SJCRH30 (cell line): ENCODE results near the gene IRX2. TPM values are rescaled to one million over a fixed set of nuclear protein-coding genes. Genes with fewer than 3 reads are reported as not detected.

Experiments used
- DNase-seq, 2 experiments: peaks; one replicate each; pipeline ENCODE4 v3.0.0-alpha.2; 2015 to 2020
- H3K27ac ChIP-seq: fragments of 250-450 bp; sonication (Bioruptor Pico); 2 replicates; pipeline ENCODE4 v1.5.1; 2020; ENCODE audit warnings: mild to moderate bottlenecking, moderate library complexity
- H3K27me3 ChIP-seq: fragments of 250-450 bp; sonication (Bioruptor Pico); 2 replicates; pipeline ENCODE4 v1.5.1; 2020; ENCODE audit warnings: mild to moderate bottlenecking, moderate library complexity
- H3K36me3 ChIP-seq: fragments of 250-450 bp; sonication (Bioruptor Pico); 2 replicates; pipeline ENCODE4 v1.5.1; 2020; ENCODE audit warnings: mild to moderate bottlenecking, moderate library complexity
- H3K4me1 ChIP-seq: fragments of 250-450 bp; sonication (Bioruptor Pico); 2 replicates; pipeline ENCODE4 v1.5.1; 2020; ENCODE audit warnings: mild to moderate bottlenecking, moderate library complexity
- H3K4me3 ChIP-seq: fragments of 250-450 bp; sonication (Bioruptor Pico); 2 replicates; pipeline ENCODE4 v1.5.1; 2020; ENCODE audit warnings: mild to moderate bottlenecking, moderate library complexity
- H3K9me3 ChIP-seq: fragments of 250-450 bp; sonication (Bioruptor Pico); replicated peaks from 2 replicates; pipeline ENCODE4 v1.5.1; 2020; ENCODE audit warnings: mild to moderate bottlenecking, moderate library complexity
- total RNA-seq: library from RNA; depleted of rRNA; stranded (reverse); fragments of >200 nt; shearing (Covaris generic); gene quantifications from 2 replicates; pipeline ENCODE4 v1.2.3, GENCODE V29; 2014

IRX2 gene
- total RNA-seq, 1 experiment from 2014 or later, result 6.4 TPM

DNA sequence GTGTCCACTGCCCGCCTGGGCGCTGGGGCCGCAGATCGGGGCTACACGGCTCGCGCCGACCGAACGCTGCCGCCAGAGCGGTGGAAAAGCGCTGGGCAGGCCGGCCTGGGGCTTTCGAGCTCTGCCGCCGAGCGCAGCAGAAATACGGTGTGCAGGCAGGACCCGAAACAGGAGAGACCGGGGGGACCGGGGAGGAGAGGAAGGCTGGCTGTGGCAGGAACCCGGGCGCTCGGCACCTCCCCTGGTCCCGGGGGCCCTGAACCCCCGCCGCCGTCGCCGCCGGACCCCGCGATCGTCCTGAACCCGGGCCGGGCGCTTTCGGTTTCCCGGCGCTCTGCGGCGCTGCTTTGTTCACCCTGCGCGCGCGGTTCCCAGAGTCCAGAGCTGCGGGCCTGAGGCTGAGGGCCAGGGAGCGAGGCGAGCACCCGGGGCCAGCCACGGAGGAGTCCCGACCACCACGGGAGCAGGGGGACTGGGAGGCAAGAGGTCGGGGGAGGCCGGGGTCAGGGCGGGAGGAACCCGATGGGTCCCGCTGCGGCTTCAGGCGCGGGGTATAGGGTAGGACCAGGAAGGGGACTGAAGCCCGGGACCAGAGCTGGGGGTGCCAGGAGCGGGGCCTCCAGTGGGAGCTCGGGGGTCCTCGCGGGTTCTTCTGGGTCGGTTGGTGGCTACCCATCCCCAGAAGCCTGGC, 12.0 kb downstream of the IRX2 start:
- Histone ChIP-seq H3K27me3 (no peaks in the 10 kb centered on the region), H3K4me3 (no peak overlapping the region), H3K9me3 (no peaks in the 10 kb centered on the region), H3K4me1 (no peaks in the 10 kb centered on the region), H3K27ac (no peak overlapping the region), H3K36me3 (no peaks in the 10 kb centered on the region)
- DNase-seq, result no peak

DNA sequence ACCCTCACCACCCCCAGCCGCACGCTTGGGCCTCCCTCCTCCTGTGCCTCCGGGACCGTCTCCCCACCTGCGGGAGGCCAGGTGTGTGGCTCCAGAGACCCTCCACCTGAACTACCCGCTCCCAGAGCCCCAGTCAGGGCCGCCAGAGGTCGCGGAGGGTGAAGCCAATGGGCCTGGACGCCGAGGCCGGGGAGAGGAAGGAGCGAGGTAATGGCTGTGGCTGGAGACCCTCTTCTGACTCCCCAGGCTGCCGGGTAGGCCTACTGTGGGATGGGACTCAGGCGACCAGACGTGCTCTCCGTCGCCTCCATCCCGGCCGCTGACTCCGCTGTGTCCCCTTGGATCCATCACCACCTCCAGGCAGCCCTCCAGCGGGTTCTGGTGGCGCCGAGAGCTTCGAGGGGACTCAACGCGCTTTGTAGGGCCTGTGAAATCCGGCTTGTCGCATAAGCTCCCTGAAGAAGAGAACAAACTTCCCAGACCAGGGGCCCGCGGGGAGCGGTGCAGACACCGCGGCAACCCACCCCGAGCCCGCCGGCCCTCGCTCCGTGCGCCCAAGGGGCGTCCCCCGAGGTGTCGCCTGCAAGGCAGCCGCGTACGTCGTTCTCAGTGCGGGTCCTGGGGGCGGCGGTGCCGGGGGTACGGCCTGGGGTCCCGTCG, 12.6 kb downstream of the IRX2 start:
- H3K4me1 ChIP-seq, result no peaks in the 10 kb centered on the region
- H3K36me3 ChIP-seq, result no peaks in the 10 kb centered on the region
- H3K4me3 ChIP-seq, result no peak overlapping the region
- no peaks in the 10 kb centered on the region for H3K27me3 ChIP-seq
- DNase-seq, result no peak
- H3K9me3 ChIP-seq, result no peaks in the 10 kb centered on the region
- H3K27ac ChIP-seq, result no peak overlapping the region

DNA sequence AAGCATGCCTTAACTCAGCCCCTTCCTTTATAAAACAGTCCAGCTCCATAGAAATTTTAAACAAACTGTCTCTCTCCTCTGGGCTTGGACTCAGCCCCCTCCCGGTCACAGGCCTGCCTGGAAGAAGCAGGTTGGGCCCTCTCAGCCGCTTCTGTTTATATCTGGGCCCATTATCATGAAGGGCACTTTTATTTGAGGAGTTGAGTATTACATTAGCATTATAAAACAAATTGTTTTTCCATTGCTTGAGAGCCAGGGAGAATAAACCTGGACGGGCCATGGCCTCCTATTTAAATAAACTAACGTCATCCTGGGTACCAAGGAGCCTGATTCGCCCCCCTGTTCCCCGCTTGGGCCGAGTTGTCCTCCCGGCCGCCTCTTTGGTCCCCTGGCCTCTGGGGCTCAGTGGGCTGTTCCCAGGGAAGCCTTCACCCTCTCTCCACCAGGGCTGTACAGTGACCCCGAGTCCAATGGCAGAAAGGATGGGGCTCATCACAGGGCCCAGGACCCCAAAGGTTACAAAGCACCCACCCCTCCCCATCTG, 13.2 kb downstream of the IRX2 start:
- Histone ChIP-seq H3K27ac (no peak overlapping the region), H3K36me3 (no peaks in the 10 kb centered on the region), H3K9me3 (no peaks in the 10 kb centered on the region), H3K27me3 (no peaks in the 10 kb centered on the region), H3K4me1 (no peaks in the 10 kb centered on the region), H3K4me3 (no peak overlapping the region)
- no peak for DNase-seq

DNA sequence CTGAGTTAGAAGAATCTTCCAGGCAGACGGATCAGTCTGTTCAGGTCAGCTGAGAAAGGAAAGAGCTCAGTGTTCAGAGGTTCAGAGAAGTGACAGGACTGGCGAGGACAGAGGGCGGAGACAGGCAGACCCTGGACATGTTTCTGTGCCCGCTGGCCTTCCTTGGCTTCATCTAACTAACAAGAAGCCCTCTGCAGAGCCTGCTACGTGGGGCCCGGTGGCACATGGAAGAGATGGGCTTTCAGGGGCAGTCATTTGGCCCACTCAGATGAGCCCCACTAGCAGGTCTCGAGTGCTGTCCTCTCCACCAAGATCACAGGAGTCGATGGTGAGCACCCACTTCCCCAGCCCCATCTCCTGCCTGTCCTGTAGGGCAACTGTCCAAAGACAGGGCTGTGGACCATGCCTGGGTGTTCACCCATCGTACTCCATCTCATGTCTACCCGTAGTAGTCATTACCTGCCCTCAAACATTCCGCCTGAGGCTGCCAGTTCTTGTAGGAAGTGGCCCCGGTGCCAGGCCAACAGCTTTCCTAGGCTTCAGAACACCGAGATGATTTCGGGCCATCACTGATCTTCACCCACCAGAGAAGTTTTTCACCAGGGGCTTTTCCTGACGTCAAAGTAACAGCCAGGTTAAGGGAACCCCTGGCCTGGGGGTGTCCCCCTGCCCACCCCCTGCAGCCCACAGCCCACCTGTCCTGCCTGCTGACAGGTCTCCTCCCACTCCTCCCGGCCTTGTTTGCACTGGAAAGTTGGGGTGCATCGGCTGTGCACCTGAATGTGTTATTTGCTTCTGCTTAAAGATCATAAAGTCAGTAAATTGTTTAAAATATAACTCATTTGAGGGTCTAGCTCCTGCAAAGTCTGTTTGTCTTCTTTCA, 14.0 kb downstream of the IRX2 start:
- no peak overlapping the region for H3K4me3 ChIP-seq
- no peaks in the 10 kb centered on the region for H3K9me3 ChIP-seq
- DNase-seq, result no peak
- H3K27ac ChIP-seq, result no peak overlapping the region
- H3K4me1 ChIP-seq, result no peaks in the 10 kb centered on the region
- H3K27me3 ChIP-seq, result no peaks in the 10 kb centered on the region
- H3K36me3 ChIP-seq, result no peaks in the 10 kb centered on the region

DNA sequence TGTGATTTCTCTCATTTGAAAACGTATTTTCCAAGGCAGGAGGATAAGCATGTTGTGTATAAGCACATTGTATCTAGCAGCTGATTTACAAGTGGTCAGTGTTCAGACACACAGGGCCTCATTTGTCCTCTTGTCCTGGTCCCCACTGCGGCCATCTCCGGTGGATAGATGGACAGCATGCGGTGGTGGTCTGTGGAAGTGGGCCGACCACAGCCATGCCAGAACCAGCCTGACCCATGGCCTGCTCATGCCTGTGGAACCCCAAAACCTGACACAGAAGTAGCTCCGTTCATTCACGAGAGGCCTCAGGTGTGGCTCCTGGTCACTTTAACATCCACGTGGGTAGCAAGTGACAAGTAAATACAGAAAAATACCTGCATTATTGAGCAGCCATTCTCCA, 14.6 kb downstream of the IRX2 start:
- no peaks in the 10 kb centered on the region for H3K9me3 ChIP-seq
- no peaks in the 10 kb centered on the region for H3K36me3 ChIP-seq
- no peak for DNase-seq
- H3K4me1 ChIP-seq, result no peaks in the 10 kb centered on the region
- no peak overlapping the region for H3K27ac ChIP-seq
- no peak overlapping the region for H3K4me3 ChIP-seq
- no peaks in the 10 kb centered on the region for H3K27me3 ChIP-seq

DNA sequence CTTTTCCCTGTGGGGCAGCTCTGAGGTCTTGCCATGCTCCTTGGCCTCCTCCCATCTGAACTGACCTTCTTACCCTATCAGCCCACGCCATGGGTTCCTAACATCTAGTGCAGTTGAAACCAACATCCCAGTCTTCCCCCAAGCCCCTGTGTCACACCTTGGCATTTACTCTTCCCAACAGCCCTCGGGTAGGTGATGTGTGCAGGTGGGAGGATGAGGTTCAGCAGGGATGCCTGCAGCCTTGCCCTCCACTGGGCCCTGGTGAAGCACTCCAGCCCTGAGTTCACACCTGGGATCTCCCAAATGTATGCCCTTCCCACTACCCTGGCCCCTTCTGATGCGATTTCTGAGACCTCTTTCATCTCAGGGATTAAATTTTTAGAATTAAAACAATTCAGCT, 15.5 kb downstream of the IRX2 start:
- Histone ChIP-seq H3K36me3 (no peaks in the 10 kb centered on the region), H3K27ac (no peak overlapping the region), H3K27me3 (no peaks in the 10 kb centered on the region), H3K4me3 (no peak overlapping the region), H3K4me1 (no peaks in the 10 kb centered on the region), H3K9me3 (no peaks in the 10 kb centered on the region)
- DNase-seq, result no peak

DNA sequence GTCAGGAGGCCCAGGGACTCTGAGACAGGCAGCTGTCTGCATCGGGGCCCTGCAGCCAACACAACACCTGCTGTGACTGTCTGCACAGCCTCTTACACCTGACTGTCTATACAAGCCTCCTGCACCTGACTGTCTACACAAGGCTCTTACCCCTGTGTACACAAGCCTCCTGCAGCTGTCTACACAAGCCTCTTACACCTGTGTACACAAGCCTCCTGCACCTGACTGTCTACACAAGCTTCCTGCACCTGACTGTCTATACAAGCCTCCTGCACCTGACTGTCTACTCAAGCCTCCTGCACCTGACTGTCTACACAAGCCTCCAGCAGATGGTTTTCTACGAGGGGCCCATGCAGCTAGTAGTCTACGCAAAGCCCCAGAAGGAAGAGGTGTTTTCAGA, 18.6 kb downstream of the IRX2 start:
- Histone ChIP-seq H3K27me3 (no peaks in the 10 kb centered on the region), H3K36me3 (no peaks in the 10 kb centered on the region), H3K9me3 (no peaks in the 10 kb centered on the region), H3K4me1 (no peaks in the 10 kb centered on the region), H3K4me3 (no peak overlapping the region), H3K27ac (no peak overlapping the region)
- DNase-seq, result no peak

DNA sequence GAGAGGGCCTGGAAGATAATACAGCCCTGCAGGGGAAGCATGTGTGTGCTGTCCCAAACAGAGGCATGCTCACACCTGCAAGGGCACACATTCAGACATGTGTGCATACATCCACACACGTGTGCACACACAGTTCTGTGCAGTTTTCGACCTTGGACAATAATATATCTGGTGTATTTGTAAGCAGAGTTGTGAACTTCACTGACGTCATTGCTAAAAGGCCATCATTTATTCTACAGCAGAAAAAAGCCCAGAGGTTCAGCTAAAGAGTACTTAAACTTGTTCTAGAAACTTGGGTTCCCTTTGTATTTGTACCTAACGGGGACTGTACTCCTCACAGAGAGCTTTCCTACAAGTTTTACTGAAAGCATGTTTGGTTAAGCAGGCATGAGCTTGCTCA, 19.5 kb downstream of the IRX2 start:
- H3K4me1 ChIP-seq, result no peaks in the 10 kb centered on the region
- no peaks in the 10 kb centered on the region for H3K27me3 ChIP-seq
- no peak for DNase-seq
- H3K27ac ChIP-seq, result no peak overlapping the region
- no peaks in the 10 kb centered on the region for H3K36me3 ChIP-seq
- H3K9me3 ChIP-seq, result no peaks in the 10 kb centered on the region
- H3K4me3 ChIP-seq, result no peak overlapping the region

DNA sequence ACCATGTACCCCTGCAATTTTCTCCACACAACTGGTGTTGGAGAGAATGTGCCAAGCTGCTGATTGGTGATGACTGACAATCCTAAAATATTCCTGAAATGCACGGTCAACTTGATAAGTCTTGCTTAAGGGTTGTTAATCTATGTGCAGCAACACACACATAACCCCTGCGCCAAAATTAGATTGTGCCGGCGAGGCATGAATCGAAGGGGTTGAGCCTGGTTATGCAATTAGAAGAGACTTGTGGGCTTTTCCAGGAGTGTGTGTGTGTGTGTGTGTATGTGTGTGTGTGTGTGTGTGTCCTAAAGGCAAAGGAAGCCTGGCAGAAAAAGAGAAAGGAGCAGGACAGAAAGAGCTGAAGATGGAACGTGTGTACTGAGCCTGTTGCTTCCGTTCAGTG, 22.3 kb downstream of the IRX2 start:
- no peak for DNase-seq
- no peaks in the 10 kb centered on the region for H3K4me1 ChIP-seq
- H3K9me3 ChIP-seq, result no peaks in the 10 kb centered on the region
- H3K36me3 ChIP-seq, result no peaks in the 10 kb centered on the region
- H3K4me3 ChIP-seq, result no peak overlapping the region
- H3K27me3 ChIP-seq, result no peaks in the 10 kb centered on the region
- no peak overlapping the region for H3K27ac ChIP-seq

DNA sequence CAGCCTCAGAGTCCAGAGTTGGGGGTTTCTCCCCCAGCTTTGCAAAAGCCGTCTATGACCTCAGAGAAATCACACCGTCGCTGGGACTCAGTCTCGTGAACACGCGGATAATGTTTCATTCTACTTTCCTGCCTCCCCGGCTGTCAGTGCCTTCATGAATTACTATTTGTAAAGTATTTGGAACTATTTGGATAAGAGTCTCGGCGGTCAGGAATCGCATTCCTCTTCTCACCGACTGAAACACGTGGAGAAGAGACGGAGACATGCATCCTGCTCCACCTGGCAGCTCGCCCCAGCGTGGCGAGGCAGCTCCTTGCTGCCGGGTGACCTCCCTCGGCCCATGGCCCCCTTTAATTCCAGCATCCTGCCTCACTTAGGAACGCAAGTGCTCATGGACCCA, 23.9 kb downstream of the IRX2 start:
- no peak overlapping the region for H3K4me3 ChIP-seq
- H3K27ac ChIP-seq, result no peak overlapping the region
- H3K27me3 ChIP-seq, result no peaks in the 10 kb centered on the region
- no peak for DNase-seq
- no peaks in the 10 kb centered on the region for H3K9me3 ChIP-seq
- no peaks in the 10 kb centered on the region for H3K4me1 ChIP-seq
- H3K36me3 ChIP-seq, result no peaks in the 10 kb centered on the region

DNA sequence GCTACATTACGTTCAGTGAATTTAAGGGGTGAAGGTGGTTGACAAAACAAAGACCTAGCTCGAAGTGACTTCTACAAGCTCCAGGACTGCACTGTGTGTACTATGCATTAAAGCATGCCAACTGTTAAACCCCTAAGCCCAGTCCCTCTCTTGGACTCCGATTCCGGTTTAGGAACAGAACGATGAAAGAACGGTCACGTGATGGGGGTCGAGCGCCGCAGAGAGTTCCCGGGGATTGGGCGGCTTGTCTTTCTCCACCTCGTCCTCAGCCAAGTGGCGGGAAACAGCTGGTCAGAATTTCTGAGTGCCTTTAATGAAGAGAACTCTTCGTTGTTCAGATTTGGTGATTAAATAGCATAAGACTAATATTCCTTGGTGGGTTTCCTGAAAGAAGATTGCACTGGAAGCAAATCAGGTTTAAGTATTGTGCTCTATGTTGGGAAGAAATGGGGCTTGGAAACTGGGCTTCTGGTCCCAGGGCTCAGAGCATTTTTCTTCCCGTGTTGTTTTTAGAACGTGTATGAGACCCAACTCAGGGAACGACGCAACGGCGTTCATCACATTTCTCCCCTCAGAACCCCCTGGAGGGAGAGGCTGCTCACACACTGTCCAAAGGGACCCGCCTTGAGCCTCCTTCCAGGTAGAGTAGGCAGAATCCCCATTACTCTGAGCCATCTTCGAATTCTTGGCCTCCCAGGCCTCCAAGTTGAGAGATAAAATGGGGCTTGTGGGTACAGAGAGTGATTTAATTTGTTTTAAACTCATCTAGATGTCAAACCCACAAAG, 25.3 kb downstream of the IRX2 start:
- Histone ChIP-seq H3K4me1 (no peaks in the 10 kb centered on the region), H3K36me3 (no peaks in the 10 kb centered on the region), H3K27me3 (no peaks in the 10 kb centered on the region), H3K4me3 (no peak overlapping the region), H3K9me3 (no peaks in the 10 kb centered on the region), H3K27ac (no peak overlapping the region)
- no peak for DNase-seq

DNA sequence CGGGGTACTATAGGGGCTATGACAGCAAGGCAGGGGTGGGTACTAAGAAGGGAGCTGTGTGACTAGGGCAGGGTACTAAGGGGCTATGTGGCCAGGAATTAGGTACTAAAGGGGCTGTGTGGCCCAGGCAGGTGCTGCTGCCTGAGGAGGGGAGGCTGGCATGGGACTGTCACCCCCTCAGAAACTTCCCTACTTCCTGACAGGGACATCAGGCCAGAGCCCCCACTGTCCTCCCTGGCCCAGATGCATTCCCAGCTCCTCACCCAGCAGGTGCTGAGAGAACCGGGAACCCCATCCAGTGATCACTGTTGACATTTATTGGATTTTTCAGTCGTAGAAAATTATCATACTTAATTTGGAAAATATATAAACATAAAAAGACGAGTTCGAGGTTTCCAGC, 26.6 kb downstream of the IRX2 start:
- Histone ChIP-seq H3K4me1 (no peaks in the 10 kb centered on the region), H3K9me3 (no peaks in the 10 kb centered on the region), H3K27ac (no peak overlapping the region), H3K4me3 (no peak overlapping the region), H3K27me3 (no peaks in the 10 kb centered on the region), H3K36me3 (no peaks in the 10 kb centered on the region)
- no peak for DNase-seq

DNA sequence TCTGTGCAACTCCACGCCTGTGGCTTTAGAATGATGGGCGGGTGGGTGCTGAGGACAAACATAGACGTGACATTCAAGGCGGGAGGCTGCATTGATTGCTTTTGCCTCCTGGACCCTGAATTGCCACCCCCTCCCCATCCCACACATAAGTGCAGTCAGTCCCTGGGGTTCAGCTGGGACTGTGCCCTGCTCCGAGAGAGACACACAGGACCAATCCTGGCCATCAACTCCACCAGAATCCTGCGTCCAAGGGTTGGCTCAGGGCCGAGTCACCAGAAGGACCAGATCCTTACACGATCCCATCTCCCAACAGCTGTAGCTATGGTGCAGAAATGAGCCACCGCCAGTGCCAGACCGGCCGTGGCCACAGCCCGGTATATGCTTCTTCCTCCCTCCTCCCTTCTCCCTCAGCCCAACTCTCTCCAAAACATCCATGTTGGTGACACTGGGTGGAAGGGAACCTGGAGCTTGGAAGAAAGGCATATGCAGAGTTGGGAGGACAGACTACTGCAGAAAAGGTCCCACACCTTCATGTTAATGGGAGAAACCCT, 27.4 kb downstream of the IRX2 start:
- H3K27ac ChIP-seq, result no peak overlapping the region
- H3K36me3 ChIP-seq, result no peaks in the 10 kb centered on the region
- no peaks in the 10 kb centered on the region for H3K9me3 ChIP-seq
- no peak for DNase-seq
- no peak overlapping the region for H3K4me3 ChIP-seq
- H3K27me3 ChIP-seq, result no peaks in the 10 kb centered on the region
- no peaks in the 10 kb centered on the region for H3K4me1 ChIP-seq

DNA sequence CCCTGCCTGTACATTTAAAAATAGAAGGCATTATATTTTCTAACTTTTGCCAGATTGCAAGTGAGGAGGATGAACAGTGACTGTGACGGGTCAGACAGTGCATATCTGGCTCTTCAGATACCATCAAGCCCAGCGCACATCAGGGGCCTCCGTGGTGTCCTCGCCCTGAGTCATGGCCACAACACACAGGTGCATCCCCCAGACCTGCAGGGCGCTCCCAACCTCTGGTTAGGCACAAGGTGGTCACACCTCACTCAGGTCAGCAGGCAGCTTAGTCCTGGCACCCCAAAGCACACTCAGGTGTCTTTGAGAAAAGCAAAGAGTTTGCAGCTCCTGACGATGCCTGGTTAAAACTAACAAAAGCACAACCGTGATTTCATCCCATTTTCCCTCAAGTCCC, 28.6 kb downstream of the IRX2 start:
- no peak overlapping the region for H3K27ac ChIP-seq
- H3K4me1 ChIP-seq, result no peaks in the 10 kb centered on the region
- no peaks in the 10 kb centered on the region for H3K27me3 ChIP-seq
- DNase-seq, result no peak
- H3K9me3 ChIP-seq, result no peaks in the 10 kb centered on the region
- no peak overlapping the region for H3K4me3 ChIP-seq
- H3K36me3 ChIP-seq, result no peaks in the 10 kb centered on the region
